GM23338 (cell line): ENCODE data around the gene KRTAP4-4. TPM values are rescaled to one million over a fixed set of nuclear protein-coding genes. Genes with fewer than 3 reads are reported as not detected.

ENCODE experiments used
- ATAC-seq: fragments of 200-7000 bp; cut with Tn5 transposase; 3 replicates; pipeline ENCODE4 v1.9.1; 2020
- DNase-seq: peaks from one replicate; pipeline ENCODE4 v3.0.0-alpha.2; 2015; ENCODE audit warnings: low spot score
- H2AFZ ChIP-seq: fragments of 200-600 bp; sonication (generic); 2 replicates; pipeline ENCODE4 v1.8.0; 2016; ENCODE audit warnings: antibody characterized with exemption, mild to moderate bottlenecking, moderate library complexity
- H3F3A ChIP-seq: fragments of 200-600 bp; sonication (generic); replicated peaks from 2 replicates; pipeline ENCODE4 v1.8.0; 2017; ENCODE audit warnings: antibody characterized with exemption, mixed run types, low read depth
- H3K27ac ChIP-seq: fragments of 200-600 bp; sonication (generic); 2 replicates; pipeline ENCODE4 v1.6.1; 2016; ENCODE audit warnings: low read depth
- H3K27me3 ChIP-seq: fragments of 200-600 bp; sonication (generic); 2 replicates; pipeline ENCODE4 v1.8.0; 2016; ENCODE audit warnings: mild to moderate bottlenecking, mixed run types, moderate library complexity; ENCODE audit not compliant: insufficient read depth
- H3K36me3 ChIP-seq: fragments of 200-600 bp; sonication (generic); 2 replicates; pipeline ENCODE4 v1.8.0; 2016; ENCODE audit warnings: mild to moderate bottlenecking; ENCODE audit not compliant: insufficient read depth
- H3K4me1 ChIP-seq: fragments of 200-600 bp; sonication (generic); 2 replicates; pipeline ENCODE4 v1.8.0; 2016; ENCODE audit warnings: mild to moderate bottlenecking, moderate library complexity; ENCODE audit not compliant: insufficient read depth
- H3K4me2 ChIP-seq: fragments of 200-600 bp; sonication (generic); 2 replicates; pipeline ENCODE4 v1.7.1; 2017; ENCODE audit warnings: mixed run types
- H3K4me3 ChIP-seq: fragments of 200-600 bp; sonication (generic); 2 replicates; pipeline ENCODE4 v1.6.1; 2016; ENCODE audit warnings: mixed run types
- H3K79me2 ChIP-seq: fragments of 200-600 bp; sonication (generic); replicated peaks from 2 replicates; pipeline ENCODE4 v1.8.0; 2017; ENCODE audit warnings: mild to moderate bottlenecking; ENCODE audit not compliant: insufficient read depth
- H3K9me2 ChIP-seq: fragments of 200-600 bp; sonication (generic); 2 replicates; pipeline ENCODE4 v1.8.0; 2017; ENCODE audit not compliant: insufficient read depth
- H4K20me1 ChIP-seq: fragments of 200-600 bp; sonication (generic); replicated peaks from 2 replicates; pipeline ENCODE4 v1.8.0; 2017; ENCODE audit warnings: mild to moderate bottlenecking; ENCODE audit not compliant: insufficient read depth
- H3K27ac Mint-ChIP-seq: 2 replicates; pipeline ENCODE4 v1.8.0; 2020; ENCODE audit warnings: inconsistent platforms, mild to moderate bottlenecking, moderate library complexity, mixed read lengths
- H3K27me3 Mint-ChIP-seq: 3 replicates; pipeline ENCODE4 v1.8.0; 2022; ENCODE audit warnings: low read depth, mild to moderate bottlenecking, moderate library complexity, mixed read lengths, inconsistent platforms; ENCODE audit not compliant: insufficient read depth, poor library complexity
- H3K36me3 Mint-ChIP-seq: 3 replicates; pipeline ENCODE4 v1.8.0; 2021; ENCODE audit warnings: low read depth, mild to moderate bottlenecking, inconsistent platforms, moderate library complexity, mixed read lengths
- H3K4me1 Mint-ChIP-seq: 3 replicates; pipeline ENCODE4 v1.8.0; 2020; ENCODE audit warnings: mild to moderate bottlenecking, inconsistent platforms, mixed read lengths
- H3K4me3 Mint-ChIP-seq: 3 replicates; pipeline ENCODE4 v1.8.0; 2021; ENCODE audit warnings: moderate library complexity, mild to moderate bottlenecking, inconsistent platforms, mixed read lengths
- H3K9me3 Mint-ChIP-seq: 3 replicates; pipeline ENCODE4 v1.8.0; 2020; ENCODE audit warnings: moderate library complexity, mild to moderate bottlenecking, inconsistent platforms, mixed read lengths
- CTCF ChIP-seq, 2 experiments: fragments of 200-600 bp in 1 of 2; sonication (generic) in 1 of 2; conservative IDR thresholded peaks; 2 replicates each; pipeline versions ENCODE4 v1.5.1 to v1.6.1; 2016 to 2017; ENCODE audit warnings: antibody characterized with exemption in 2 of 2, low read depth in 2 of 2, mild to moderate bottlenecking in 2 of 2, moderate library complexity in 1 of 2
- ETS1 ChIP-seq: IDR thresholded peaks from 2 replicates; pipeline ENCODE4 v1.6.1; 2016; ENCODE audit warnings: antibody characterized with exemption
- EZH2 ChIP-seq: fragments of 200-600 bp; sonication (generic); IDR thresholded peaks from one replicate; pipeline ENCODE4 v1.8.0; 2017; ENCODE audit warnings: antibody characterized with exemption, mild to moderate bottlenecking, low read depth; ENCODE audit not compliant: unreplicated experiment
- EZH2phosphoT487 ChIP-seq: fragments of 200-600 bp; sonication (generic); IDR thresholded peaks from one replicate; pipeline ENCODE4 v1.8.1; 2018; ENCODE audit warnings: antibody characterized with exemption; ENCODE audit not compliant: unreplicated experiment
- JUNB ChIP-seq: IDR thresholded peaks from one replicate; pipeline ENCODE4 v1.6.1; 2016; ENCODE audit warnings: antibody characterized with exemption; ENCODE audit not compliant: unreplicated experiment
- POLR2AphosphoS5 ChIP-seq: IDR thresholded peaks from 2 replicates; pipeline ENCODE4 v1.6.1; 2016; ENCODE audit warnings: antibody characterized with exemption, low read depth
- STAT1 ChIP-seq: IDR thresholded peaks from one replicate; pipeline ENCODE4 v1.6.1; 2016; ENCODE audit warnings: antibody characterized with exemption; ENCODE audit not compliant: unreplicated experiment
- ZNF114 ChIP-seq: fragments of 250-450 bp; sonication (Bioruptor Pico); IDR thresholded peaks from 2 replicates; pipeline ENCODE4 v1.5.0; 2020; ENCODE audit warnings: mild to moderate bottlenecking, moderate library complexity
- ZNF331 ChIP-seq: fragments of 250-450 bp; sonication (Bioruptor Pico); IDR thresholded peaks from 2 replicates; pipeline ENCODE4 v1.5.0; 2020; ENCODE audit warnings: low read depth, mild to moderate bottlenecking, moderate library complexity
- ZNF462 ChIP-seq: fragments of 250-450 bp; sonication (Bioruptor Pico); IDR thresholded peaks from 2 replicates; pipeline ENCODE4 v1.5.0; 2020; ENCODE audit warnings: mild to moderate bottlenecking, moderate library complexity
- polyA plus RNA-seq: library from polyadenylated mRNA; unstranded; fragments of >200 nt; fragmentation: Nextera tagmentation; extraction: Ambion mirVana; gene quantifications from 2 replicates; pipeline ENCODE4 v1.2.1, GENCODE V29; 2016
- total RNA-seq: library from RNA; depleted of rRNA; stranded (reverse); fragments of >200 nt; shearing (Covaris generic); gene quantifications from 2 replicates; pipeline ENCODE4 v1.2.3, GENCODE V29; 2014
- TF ChIP-seq, protein P1 (sequence below): IDR thresholded peaks from one replicate; pipeline ENCODE4 v1.6.1; 2018; ENCODE audit warnings: antibody characterized with exemption; ENCODE audit not compliant: unreplicated experiment

KRTAP4-4 gene
- total and polyA plus RNA-seq, 2 experiments from 2014 or later: not detected

- Mint-ChIP-seq H3K27me3 (peaks cover 2% of the 10 kb centered on the region), H3K4me1 (peaks cover 2% of the 10 kb centered on the region; the same call in 1 of the 3 replicates), H3K9me3 (no peaks in the 10 kb centered on the region; the same call in 2 of the 3 replicates), H3K27ac (no peak overlapping the region), H3K4me3 (no peak overlapping the region), H3K36me3 (no peaks in the 10 kb centered on the region)
- Histone ChIP-seq H3K36me3 (no peaks in the 10 kb centered on the region), H3K27ac (no peak overlapping the region), H3K4me3 (no peak overlapping the region), H3K27me3 (no peaks in the 10 kb centered on the region), H2AFZ (no peak overlapping the region), H3K4me2 (no peak overlapping the region), H3K79me2 (no peaks in the 10 kb centered on the region), H3K4me1 (no peaks in the 10 kb centered on the region), H3F3A (no peaks in the 10 kb centered on the region), H3K9me2 (no peaks in the 10 kb centered on the region), H4K20me1 (no peaks in the 10 kb centered on the region)
- ATAC-seq (no peak), DNase-seq (no peak)
- no peak for TF ChIP-seq EZH2
- no peak for TF ChIP-seq ETS1
- no peak for TF ChIP-seq ZNF331
- no peak for TF ChIP-seq ZNF114 (CRISPR knock-in tag)
- TF ChIP-seq, protein P1, sequence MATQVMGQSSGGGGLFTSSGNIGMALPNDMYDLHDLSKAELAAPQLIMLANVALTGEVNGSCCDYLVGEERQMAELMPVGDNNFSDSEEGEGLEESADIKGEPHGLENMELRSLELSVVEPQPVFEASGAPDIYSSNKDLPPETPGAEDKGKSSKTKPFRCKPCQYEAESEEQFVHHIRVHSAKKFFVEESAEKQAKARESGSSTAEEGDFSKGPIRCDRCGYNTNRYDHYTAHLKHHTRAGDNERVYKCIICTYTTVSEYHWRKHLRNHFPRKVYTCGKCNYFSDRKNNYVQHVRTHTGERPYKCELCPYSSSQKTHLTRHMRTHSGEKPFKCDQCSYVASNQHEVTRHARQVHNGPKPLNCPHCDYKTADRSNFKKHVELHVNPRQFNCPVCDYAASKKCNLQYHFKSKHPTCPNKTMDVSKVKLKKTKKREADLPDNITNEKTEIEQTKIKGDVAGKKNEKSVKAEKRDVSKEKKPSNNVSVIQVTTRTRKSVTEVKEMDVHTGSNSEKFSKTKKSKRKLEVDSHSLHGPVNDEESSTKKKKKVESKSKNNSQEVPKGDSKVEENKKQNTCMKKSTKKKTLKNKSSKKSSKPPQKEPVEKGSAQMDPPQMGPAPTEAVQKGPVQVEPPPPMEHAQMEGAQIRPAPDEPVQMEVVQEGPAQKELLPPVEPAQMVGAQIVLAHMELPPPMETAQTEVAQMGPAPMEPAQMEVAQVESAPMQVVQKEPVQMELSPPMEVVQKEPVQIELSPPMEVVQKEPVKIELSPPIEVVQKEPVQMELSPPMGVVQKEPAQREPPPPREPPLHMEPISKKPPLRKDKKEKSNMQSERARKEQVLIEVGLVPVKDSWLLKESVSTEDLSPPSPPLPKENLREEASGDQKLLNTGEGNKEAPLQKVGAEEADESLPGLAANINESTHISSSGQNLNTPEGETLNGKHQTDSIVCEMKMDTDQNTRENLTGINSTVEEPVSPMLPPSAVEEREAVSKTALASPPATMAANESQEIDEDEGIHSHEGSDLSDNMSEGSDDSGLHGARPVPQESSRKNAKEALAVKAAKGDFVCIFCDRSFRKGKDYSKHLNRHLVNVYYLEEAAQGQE: no peak
- no peak for TF ChIP-seq JUNB
- TF ChIP-seq POLR2AphosphoS5: no peak
- no peak for TF ChIP-seq CTCF (conservative IDR thresholded peaks at IDR 0.05; ENCODE audit: low read depth in 2 of 2)
- TF ChIP-seq ZNF462 (CRISPR knock-in tag): no peak
- TF ChIP-seq EZH2phosphoT487: no peak
- TF ChIP-seq STAT1: no peak
Observed at GRCh38 chr17:41167561-41167960, 7.0 kb upstream of the KRTAP4-4 start.
